GM18498 (cell line): Measurements from ENCODE around the gene LRRC51.
"Not testable (repeated sequence)": the region's sequence is repeated elsewhere in the genome, so short reads cannot be mapped to it uniquely, and the experiment has no call there.

Source experiments
- ATAC-seq: cut with Tn5 transposase; IDR thresholded peaks from one replicate; pipeline ENCODE4 v1.9.1; 2021; ENCODE audit warnings: mild to moderate bottlenecking, moderate library complexity; ENCODE audit not compliant: unreplicated experiment

LRRC51 gene

DNA sequence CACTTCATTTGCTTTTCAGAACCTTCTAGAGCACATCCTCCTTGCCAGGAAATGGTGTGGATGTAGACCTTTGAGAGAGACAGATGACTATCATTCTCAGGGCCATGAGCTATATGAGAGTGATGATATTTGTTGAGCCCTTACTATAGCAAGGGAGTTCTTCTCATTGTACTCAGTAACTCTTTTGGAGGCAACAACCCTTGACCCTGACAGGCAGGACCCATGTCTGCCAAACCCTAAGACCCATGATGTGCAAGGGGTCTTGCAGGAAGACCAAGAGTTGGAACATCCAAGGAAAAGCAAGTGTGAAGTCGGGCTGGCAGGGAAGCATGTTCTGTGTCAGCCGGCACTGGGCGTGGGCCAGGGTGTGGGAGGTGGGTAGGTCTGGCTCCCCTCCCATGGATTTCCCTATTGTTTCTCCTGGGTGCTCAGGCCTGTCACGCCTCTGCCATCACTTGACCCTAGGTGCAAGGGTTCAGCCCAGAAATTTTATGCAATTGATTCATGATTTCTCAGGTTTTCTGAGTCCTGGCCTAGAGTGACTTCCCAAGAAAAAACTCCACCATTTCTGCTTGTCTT is 56.1 kb downstream of the LRRC51 start:
- no peak for ATAC-seq

DNA sequence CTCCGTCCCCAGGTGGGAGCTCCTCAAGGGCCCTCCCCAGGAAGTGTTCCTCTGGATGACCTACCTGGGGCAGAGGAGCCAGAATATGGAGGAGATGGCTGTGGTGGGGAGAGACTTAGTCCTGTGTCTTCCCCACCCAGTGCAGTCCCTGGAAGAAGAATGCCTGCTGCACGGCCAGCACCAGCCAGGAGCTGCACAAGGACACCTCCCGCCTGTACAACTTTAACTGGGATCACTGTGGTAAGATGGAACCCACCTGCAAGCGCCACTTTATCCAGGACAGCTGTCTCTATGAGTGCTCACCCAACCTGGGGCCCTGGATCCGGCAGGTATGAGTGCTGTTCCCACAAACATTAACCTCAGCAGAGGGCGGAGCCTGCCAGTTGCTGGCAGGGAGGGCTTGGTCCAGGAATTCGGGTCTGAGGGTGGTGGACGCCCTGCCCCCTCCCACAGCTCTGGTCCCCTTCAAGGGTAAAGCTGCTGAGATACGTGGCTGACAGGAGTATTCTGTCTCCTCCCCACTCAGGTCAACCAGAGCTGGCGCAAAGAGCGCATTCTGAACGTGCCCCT is 58.3 kb downstream of the LRRC51 start:
- ATAC-seq, result no peak

DNA sequence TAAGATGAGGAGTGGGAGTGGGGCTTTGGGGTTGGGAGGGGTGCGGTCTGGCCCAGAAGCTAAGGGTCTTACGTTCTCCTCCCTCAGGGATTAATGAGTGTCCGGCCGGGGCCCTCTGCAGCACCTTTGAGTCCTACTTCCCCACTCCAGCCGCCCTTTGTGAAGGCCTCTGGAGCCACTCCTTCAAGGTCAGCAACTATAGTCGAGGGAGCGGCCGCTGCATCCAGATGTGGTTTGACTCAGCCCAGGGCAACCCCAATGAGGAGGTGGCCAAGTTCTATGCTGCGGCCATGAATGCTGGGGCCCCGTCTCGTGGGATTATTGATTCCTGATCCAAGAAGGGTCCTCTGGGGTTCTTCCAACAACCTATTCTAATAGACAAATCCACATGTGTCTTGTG is 58.9 kb downstream of the LRRC51 start:
- ATAC-seq, result no peak

GRCh38 chr11:72140661-72141060 is 60.0 kb downstream of the LRRC51 start:
- no peak for ATAC-seq

GRCh38 chr11:72141066-72141465 is 60.4 kb downstream of the LRRC51 start:
- ATAC-seq, result no peak

DNA sequence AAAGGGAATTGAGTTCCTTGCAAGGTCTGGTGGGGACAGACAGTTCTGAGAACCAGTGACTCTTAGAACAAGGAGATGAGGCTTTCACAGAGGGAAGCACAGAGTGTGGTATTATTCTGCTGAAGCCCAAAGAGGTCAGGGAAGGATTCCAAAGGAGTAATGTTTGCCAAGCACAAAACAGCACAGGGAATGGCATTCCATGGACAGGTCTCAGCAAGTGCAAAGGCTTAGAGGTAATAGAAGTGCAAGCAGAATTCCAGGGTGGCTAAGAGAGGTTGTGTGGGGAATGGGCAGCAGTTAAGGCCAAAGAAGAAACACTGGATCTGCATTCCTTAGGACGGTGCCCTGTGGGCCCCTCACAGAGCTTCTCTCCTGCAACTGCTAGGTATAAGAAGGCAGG is 61.4 kb downstream of the LRRC51 start:
- ATAC-seq, result not testable (repeated sequence)

DNA sequence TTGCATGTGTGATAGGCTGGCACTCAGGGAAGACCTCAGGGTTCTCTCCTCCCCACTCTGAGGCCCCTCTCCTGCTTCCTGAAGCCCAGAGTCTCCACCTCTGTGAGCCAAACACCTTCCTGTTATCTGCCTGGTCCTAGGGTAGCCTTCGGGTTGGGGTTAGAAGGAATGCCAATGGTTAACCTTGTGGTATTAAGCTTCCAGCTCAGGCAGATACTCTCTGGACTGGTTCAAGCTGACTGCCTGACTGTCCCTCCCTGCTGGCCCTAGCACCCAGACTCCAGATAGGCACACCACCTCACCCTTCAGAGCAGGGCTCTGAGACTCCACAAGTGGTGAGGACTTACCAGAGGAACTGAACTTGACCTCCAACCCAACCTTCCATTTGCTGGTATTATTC is 61.9 kb downstream of the LRRC51 start:
- ATAC-seq, result not testable (repeated sequence)

DNA sequence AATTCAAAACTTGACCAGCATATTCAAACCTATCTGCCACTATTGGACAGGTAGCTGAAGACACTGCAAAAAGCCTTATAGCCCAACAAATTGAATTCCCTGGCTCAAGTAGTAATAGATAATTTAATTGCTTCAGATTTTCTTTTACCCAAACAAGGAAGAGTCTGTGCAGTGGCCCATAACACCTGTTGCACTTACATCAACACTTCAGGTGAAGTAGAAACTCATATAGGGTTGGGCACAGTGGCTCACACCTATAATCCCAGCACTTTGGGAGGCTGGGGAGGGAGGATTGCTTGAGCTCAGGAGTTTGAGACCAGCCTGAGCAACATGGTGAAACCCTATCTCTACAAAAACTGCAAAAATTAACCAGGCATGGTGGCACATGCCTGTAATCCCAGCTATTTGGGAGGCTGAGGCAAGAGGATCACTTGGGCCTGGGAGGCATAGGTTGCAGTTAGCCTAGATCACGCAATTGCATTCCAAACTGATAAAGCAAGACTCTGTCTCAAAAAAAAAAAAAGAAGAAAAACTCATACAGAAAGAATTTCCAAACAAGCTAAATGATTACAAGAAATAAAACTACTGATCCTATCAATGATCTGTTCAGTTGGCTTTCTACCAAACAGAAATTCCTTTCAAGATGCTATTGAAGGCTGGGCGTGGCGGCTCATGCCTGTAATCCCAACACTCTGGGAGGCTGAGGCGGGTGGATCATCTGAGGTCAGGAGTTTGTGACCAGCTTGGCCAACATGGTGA is 64.3 kb downstream of the LRRC51 start:
- no peak for ATAC-seq
